GM23338 (cell line): Measurements from ENCODE around the gene DCLK2. TPM values are rescaled to one million over a fixed set of nuclear protein-coding genes. Genes with fewer than 3 reads are reported as not detected.

Experiments
- ATAC-seq: fragments of 200-7000 bp; cut with Tn5 transposase; 3 replicates; pipeline ENCODE4 v1.9.1; 2020
- DNase-seq: peaks from one replicate; pipeline ENCODE4 v3.0.0-alpha.2; 2015; ENCODE audit warnings: low spot score
- H2AFZ ChIP-seq: fragments of 200-600 bp; sonication (generic); 2 replicates; pipeline ENCODE4 v1.8.0; 2016; ENCODE audit warnings: antibody characterized with exemption, mild to moderate bottlenecking, moderate library complexity
- H3F3A ChIP-seq: fragments of 200-600 bp; sonication (generic); replicated peaks from 2 replicates; pipeline ENCODE4 v1.8.0; 2017; ENCODE audit warnings: antibody characterized with exemption, mixed run types, low read depth
- H3K27ac ChIP-seq: fragments of 200-600 bp; sonication (generic); 2 replicates; pipeline ENCODE4 v1.6.1; 2016; ENCODE audit warnings: low read depth
- H3K27me3 ChIP-seq: fragments of 200-600 bp; sonication (generic); 2 replicates; pipeline ENCODE4 v1.8.0; 2016; ENCODE audit warnings: mild to moderate bottlenecking, mixed run types, moderate library complexity; ENCODE audit not compliant: insufficient read depth
- H3K36me3 ChIP-seq: fragments of 200-600 bp; sonication (generic); 2 replicates; pipeline ENCODE4 v1.8.0; 2016; ENCODE audit warnings: mild to moderate bottlenecking; ENCODE audit not compliant: insufficient read depth
- H3K4me1 ChIP-seq: fragments of 200-600 bp; sonication (generic); 2 replicates; pipeline ENCODE4 v1.8.0; 2016; ENCODE audit warnings: mild to moderate bottlenecking, moderate library complexity; ENCODE audit not compliant: insufficient read depth
- H3K4me2 ChIP-seq: fragments of 200-600 bp; sonication (generic); 2 replicates; pipeline ENCODE4 v1.7.1; 2017; ENCODE audit warnings: mixed run types
- H3K4me3 ChIP-seq: fragments of 200-600 bp; sonication (generic); 2 replicates; pipeline ENCODE4 v1.6.1; 2016; ENCODE audit warnings: mixed run types
- H3K79me2 ChIP-seq: fragments of 200-600 bp; sonication (generic); replicated peaks from 2 replicates; pipeline ENCODE4 v1.8.0; 2017; ENCODE audit warnings: mild to moderate bottlenecking; ENCODE audit not compliant: insufficient read depth
- H3K9me2 ChIP-seq: fragments of 200-600 bp; sonication (generic); 2 replicates; pipeline ENCODE4 v1.8.0; 2017; ENCODE audit not compliant: insufficient read depth
- H4K20me1 ChIP-seq: fragments of 200-600 bp; sonication (generic); replicated peaks from 2 replicates; pipeline ENCODE4 v1.8.0; 2017; ENCODE audit warnings: mild to moderate bottlenecking; ENCODE audit not compliant: insufficient read depth
- H3K27ac Mint-ChIP-seq: 2 replicates; pipeline ENCODE4 v1.8.0; 2020; ENCODE audit warnings: inconsistent platforms, mild to moderate bottlenecking, moderate library complexity, mixed read lengths
- H3K27me3 Mint-ChIP-seq: 3 replicates; pipeline ENCODE4 v1.8.0; 2022; ENCODE audit warnings: low read depth, mild to moderate bottlenecking, moderate library complexity, mixed read lengths, inconsistent platforms; ENCODE audit not compliant: insufficient read depth, poor library complexity
- H3K36me3 Mint-ChIP-seq: 3 replicates; pipeline ENCODE4 v1.8.0; 2021; ENCODE audit warnings: low read depth, mild to moderate bottlenecking, inconsistent platforms, moderate library complexity, mixed read lengths
- H3K4me1 Mint-ChIP-seq: 3 replicates; pipeline ENCODE4 v1.8.0; 2020; ENCODE audit warnings: mild to moderate bottlenecking, inconsistent platforms, mixed read lengths
- H3K4me3 Mint-ChIP-seq: 3 replicates; pipeline ENCODE4 v1.8.0; 2021; ENCODE audit warnings: moderate library complexity, mild to moderate bottlenecking, inconsistent platforms, mixed read lengths
- H3K9me3 Mint-ChIP-seq: 3 replicates; pipeline ENCODE4 v1.8.0; 2020; ENCODE audit warnings: moderate library complexity, mild to moderate bottlenecking, inconsistent platforms, mixed read lengths
- CREB1 ChIP-seq: fragments of 250-450 bp; sonication (Bioruptor Pico); IDR thresholded peaks from 2 replicates; pipeline ENCODE4 v1.5.0; 2020; ENCODE audit warnings: low read depth, mild to moderate bottlenecking, moderate library complexity
- CTCF ChIP-seq, 2 experiments: fragments of 200-600 bp in 1 of 2; sonication (generic) in 1 of 2; conservative IDR thresholded peaks; 2 replicates each; pipeline versions ENCODE4 v1.5.1 to v1.6.1; 2016 to 2017; ENCODE audit warnings: antibody characterized with exemption in 2 of 2, low read depth in 2 of 2, mild to moderate bottlenecking in 2 of 2, moderate library complexity in 1 of 2
- EZH2phosphoT487 ChIP-seq: fragments of 200-600 bp; sonication (generic); IDR thresholded peaks from one replicate; pipeline ENCODE4 v1.8.1; 2018; ENCODE audit warnings: antibody characterized with exemption; ENCODE audit not compliant: unreplicated experiment
- JUNB ChIP-seq: IDR thresholded peaks from one replicate; pipeline ENCODE4 v1.6.1; 2016; ENCODE audit warnings: antibody characterized with exemption; ENCODE audit not compliant: unreplicated experiment
- POLR2AphosphoS5 ChIP-seq: IDR thresholded peaks from 2 replicates; pipeline ENCODE4 v1.6.1; 2016; ENCODE audit warnings: antibody characterized with exemption, low read depth
- STAT1 ChIP-seq: IDR thresholded peaks from one replicate; pipeline ENCODE4 v1.6.1; 2016; ENCODE audit warnings: antibody characterized with exemption; ENCODE audit not compliant: unreplicated experiment
- polyA plus RNA-seq: library from polyadenylated mRNA; unstranded; fragments of >200 nt; fragmentation: Nextera tagmentation; extraction: Ambion mirVana; gene quantifications from 2 replicates; pipeline ENCODE4 v1.2.1, GENCODE V29; 2016
- total RNA-seq: library from RNA; depleted of rRNA; stranded (reverse); fragments of >200 nt; shearing (Covaris generic); gene quantifications from 2 replicates; pipeline ENCODE4 v1.2.3, GENCODE V29; 2014
- TF ChIP-seq, protein P1 (sequence below): IDR thresholded peaks from one replicate; pipeline ENCODE4 v1.6.1; 2018; ENCODE audit warnings: antibody characterized with exemption; ENCODE audit not compliant: unreplicated experiment
- TF ChIP-seq, protein P2 (sequence below): IDR thresholded peaks from 2 replicates; pipeline ENCODE4 v1.6.1; 2016; ENCODE audit warnings: antibody characterized with exemption

Gene DCLK2
- total and polyA plus RNA-seq, 2 experiments from 2014 or later, result 0.49 TPM; not detected in 1

DNA sequence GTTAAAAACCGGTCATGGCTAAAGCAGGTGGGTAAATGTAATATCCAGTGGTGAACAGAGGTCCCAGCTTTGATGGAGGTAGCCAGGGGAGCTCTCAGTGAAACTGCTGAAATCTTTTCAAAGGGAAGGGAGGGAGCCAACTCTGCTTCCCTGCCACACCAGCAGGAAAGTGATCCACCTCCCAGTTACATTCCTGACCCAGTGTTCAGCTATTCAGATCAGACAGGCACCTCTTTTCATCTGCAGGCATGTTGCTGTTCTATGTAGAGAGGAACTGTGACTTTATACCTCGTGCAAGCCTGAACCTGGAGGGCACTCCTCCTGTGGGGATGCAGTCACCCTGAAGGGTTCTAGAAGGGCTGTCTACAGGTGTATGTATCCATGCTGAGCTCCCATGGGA, 37.6 kb downstream of the DCLK2 start:
- TF ChIP-seq STAT1, result no peak
- no peak for TF ChIP-seq CREB1 (CRISPR knock-in tag)
- Histone ChIP-seq H3K4me2 (no peak overlapping the region), H3K4me3 (no peak overlapping the region), H3K36me3 (no peaks in the 10 kb centered on the region), H3K27me3 (no peaks in the 10 kb centered on the region), H3K79me2 (no peaks in the 10 kb centered on the region), H3K4me1 (0 out of 2 replicates have a peak, but pooled peaks cover 5% of the 10 kb centered on the region), H3K9me2 (no peaks in the 10 kb centered on the region), H2AFZ (no peak overlapping the region), H4K20me1 (no peaks in the 10 kb centered on the region), H3F3A (no peaks in the 10 kb centered on the region), H3K27ac (no peak overlapping the region)
- no peak for ATAC-seq
- H3K27ac Mint-ChIP-seq, result no peak overlapping the region
- peaks cover 8% of the 10 kb centered on the region; the same call in 2 of the 3 replicates for H3K4me1 Mint-ChIP-seq
- H3K9me3 Mint-ChIP-seq, result no peaks in the 10 kb centered on the region
- H3K4me3 Mint-ChIP-seq, result no peak overlapping the region
- DNase-seq, result no peak
- no peaks in the 10 kb centered on the region for H3K27me3 Mint-ChIP-seq
- H3K36me3 Mint-ChIP-seq, result no peaks in the 10 kb centered on the region

GRCh38 chr4:150116506-150116905, 38.3 kb downstream of the DCLK2 start:
- H3K27ac Mint-ChIP-seq, result no peak overlapping the region
- 0 out of 3 replicates have a peak, but pooled peaks cover under 1% of the 10 kb centered on the region for H3K36me3 Mint-ChIP-seq
- no peak overlapping the region for H3K4me3 ChIP-seq
- no peak overlapping the region for H3K4me2 ChIP-seq
- no peaks in the 10 kb centered on the region for H3K27me3 ChIP-seq
- no peak overlapping the region for H3K4me3 Mint-ChIP-seq
- H3F3A ChIP-seq, result no peaks in the 10 kb centered on the region
- no peaks in the 10 kb centered on the region for H3K9me2 ChIP-seq
- H3K27ac ChIP-seq, result no peak overlapping the region
- TF ChIP-seq POLR2AphosphoS5, result no peak
- TF ChIP-seq STAT1, result no peak
- no peak for TF ChIP-seq CTCF (conservative IDR thresholded peaks at IDR 0.05; ENCODE audit: low read depth in 2 of 2)
- TF ChIP-seq JUNB, result no peak
- no peaks in the 10 kb centered on the region for H3K36me3 ChIP-seq
- no peaks in the 10 kb centered on the region for H3K79me2 ChIP-seq
- no peaks in the 10 kb centered on the region for H3K27me3 Mint-ChIP-seq
- H3K4me1 ChIP-seq, result 0 out of 2 replicates have a peak, but pooled peaks cover 5% of the 10 kb centered on the region
- ATAC-seq, result no peak
- no peak overlapping the region for H2AFZ ChIP-seq
- no peaks in the 10 kb centered on the region for H4K20me1 ChIP-seq
- 0 out of 3 replicates have a peak, but pooled peaks cover under 1% of the 10 kb centered on the region for H3K9me3 Mint-ChIP-seq
- no peak for DNase-seq
- H3K4me1 Mint-ChIP-seq, result peaks cover 8% of the 10 kb centered on the region; the same call in 2 of the 3 replicates

GRCh38 chr4:150117094-150117493, 38.8 kb downstream of the DCLK2 start:
- no peak overlapping the region for H2AFZ ChIP-seq
- no peaks in the 10 kb centered on the region for H3K9me2 ChIP-seq
- H3K27me3 Mint-ChIP-seq, result no peaks in the 10 kb centered on the region
- no peak overlapping the region for H3K4me3 ChIP-seq
- 0 out of 3 replicates have a peak, but pooled peaks cover 3% of the 10 kb centered on the region for H3K36me3 Mint-ChIP-seq
- TF ChIP-seq CREB1 (CRISPR knock-in tag) (no peak), POLR2AphosphoS5 (no peak), EZH2phosphoT487 (no peak)
- TF ChIP-seq, protein P1, sequence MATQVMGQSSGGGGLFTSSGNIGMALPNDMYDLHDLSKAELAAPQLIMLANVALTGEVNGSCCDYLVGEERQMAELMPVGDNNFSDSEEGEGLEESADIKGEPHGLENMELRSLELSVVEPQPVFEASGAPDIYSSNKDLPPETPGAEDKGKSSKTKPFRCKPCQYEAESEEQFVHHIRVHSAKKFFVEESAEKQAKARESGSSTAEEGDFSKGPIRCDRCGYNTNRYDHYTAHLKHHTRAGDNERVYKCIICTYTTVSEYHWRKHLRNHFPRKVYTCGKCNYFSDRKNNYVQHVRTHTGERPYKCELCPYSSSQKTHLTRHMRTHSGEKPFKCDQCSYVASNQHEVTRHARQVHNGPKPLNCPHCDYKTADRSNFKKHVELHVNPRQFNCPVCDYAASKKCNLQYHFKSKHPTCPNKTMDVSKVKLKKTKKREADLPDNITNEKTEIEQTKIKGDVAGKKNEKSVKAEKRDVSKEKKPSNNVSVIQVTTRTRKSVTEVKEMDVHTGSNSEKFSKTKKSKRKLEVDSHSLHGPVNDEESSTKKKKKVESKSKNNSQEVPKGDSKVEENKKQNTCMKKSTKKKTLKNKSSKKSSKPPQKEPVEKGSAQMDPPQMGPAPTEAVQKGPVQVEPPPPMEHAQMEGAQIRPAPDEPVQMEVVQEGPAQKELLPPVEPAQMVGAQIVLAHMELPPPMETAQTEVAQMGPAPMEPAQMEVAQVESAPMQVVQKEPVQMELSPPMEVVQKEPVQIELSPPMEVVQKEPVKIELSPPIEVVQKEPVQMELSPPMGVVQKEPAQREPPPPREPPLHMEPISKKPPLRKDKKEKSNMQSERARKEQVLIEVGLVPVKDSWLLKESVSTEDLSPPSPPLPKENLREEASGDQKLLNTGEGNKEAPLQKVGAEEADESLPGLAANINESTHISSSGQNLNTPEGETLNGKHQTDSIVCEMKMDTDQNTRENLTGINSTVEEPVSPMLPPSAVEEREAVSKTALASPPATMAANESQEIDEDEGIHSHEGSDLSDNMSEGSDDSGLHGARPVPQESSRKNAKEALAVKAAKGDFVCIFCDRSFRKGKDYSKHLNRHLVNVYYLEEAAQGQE, result no peak
- TF ChIP-seq, protein P2, sequence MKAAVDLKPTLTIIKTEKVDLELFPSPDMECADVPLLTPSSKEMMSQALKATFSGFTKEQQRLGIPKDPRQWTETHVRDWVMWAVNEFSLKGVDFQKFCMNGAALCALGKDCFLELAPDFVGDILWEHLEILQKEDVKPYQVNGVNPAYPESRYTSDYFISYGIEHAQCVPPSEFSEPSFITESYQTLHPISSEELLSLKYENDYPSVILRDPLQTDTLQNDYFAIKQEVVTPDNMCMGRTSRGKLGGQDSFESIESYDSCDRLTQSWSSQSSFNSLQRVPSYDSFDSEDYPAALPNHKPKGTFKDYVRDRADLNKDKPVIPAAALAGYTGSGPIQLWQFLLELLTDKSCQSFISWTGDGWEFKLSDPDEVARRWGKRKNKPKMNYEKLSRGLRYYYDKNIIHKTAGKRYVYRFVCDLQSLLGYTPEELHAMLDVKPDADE, result no peak
- no peak for DNase-seq
- H4K20me1 ChIP-seq, result no peaks in the 10 kb centered on the region
- H3K79me2 ChIP-seq, result no peaks in the 10 kb centered on the region
- H3K27ac ChIP-seq, result no peak overlapping the region
- H3K4me3 Mint-ChIP-seq, result no peak overlapping the region
- H3F3A ChIP-seq, result no peaks in the 10 kb centered on the region
- H3K4me1 ChIP-seq, result 0 out of 2 replicates have a peak, but pooled peaks cover 5% of the 10 kb centered on the region
- peaks cover 6% of the 10 kb centered on the region; the same call in 1 of the 3 replicates for H3K9me3 Mint-ChIP-seq
- H3K4me1 Mint-ChIP-seq, result peaks cover 8% of the 10 kb centered on the region; the same call in 2 of the 3 replicates
- no peak overlapping the region for H3K4me2 ChIP-seq
- no peak for ATAC-seq
- H3K27ac Mint-ChIP-seq, result no peak overlapping the region
- H3K36me3 ChIP-seq, result no peaks in the 10 kb centered on the region
- no peaks in the 10 kb centered on the region for H3K27me3 ChIP-seq
